GM12865 (cell line): ENCODE data around the gene KCNK10.

Experiments
- DNase-seq: peaks from one replicate; pipeline ENCODE4 v3.0.0; 2010; ENCODE audit warnings: low read depth
- H3K4me3 ChIP-seq: 2 replicates; pipeline ENCODE4 v1.5.1; 2011; ENCODE audit warnings: mild to moderate bottlenecking, low read depth, low read length, control low read depth
- TF ChIP-seq, protein P1 (sequence below): IDR thresholded peaks from 2 replicates; pipeline ENCODE4 v1.5.1; 2011; ENCODE audit warnings: low read length, control low read depth, low read depth, inconsistent platforms; ENCODE audit not compliant: insufficient read depth; ENCODE audit errors: missing control alignments

KCNK10 gene

DNA sequence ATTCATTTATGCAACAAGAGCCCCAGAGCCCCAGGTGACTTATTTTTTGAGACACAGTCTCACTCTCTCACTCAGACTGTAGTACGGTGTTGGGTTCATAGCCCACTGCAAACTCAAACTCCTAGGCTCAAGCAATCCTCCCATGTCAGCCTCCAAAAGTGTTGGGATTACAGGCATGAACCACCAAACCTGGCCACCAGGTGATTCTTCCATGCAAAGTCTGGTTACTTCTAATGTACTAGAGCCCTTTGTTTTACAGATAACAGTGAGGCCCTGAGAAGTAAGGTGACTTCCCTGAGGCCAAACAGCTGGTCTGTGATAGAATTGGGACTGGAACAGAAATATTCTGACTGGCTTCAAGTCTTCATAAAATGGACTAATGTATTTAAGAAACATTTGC lies 10.0 kb upstream of the KCNK10 start:
- TF ChIP-seq, protein P1, sequence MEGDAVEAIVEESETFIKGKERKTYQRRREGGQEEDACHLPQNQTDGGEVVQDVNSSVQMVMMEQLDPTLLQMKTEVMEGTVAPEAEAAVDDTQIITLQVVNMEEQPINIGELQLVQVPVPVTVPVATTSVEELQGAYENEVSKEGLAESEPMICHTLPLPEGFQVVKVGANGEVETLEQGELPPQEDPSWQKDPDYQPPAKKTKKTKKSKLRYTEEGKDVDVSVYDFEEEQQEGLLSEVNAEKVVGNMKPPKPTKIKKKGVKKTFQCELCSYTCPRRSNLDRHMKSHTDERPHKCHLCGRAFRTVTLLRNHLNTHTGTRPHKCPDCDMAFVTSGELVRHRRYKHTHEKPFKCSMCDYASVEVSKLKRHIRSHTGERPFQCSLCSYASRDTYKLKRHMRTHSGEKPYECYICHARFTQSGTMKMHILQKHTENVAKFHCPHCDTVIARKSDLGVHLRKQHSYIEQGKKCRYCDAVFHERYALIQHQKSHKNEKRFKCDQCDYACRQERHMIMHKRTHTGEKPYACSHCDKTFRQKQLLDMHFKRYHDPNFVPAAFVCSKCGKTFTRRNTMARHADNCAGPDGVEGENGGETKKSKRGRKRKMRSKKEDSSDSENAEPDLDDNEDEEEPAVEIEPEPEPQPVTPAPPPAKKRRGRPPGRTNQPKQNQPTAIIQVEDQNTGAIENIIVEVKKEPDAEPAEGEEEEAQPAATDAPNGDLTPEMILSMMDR, result no peak
- H3K4me3 ChIP-seq, result no peak overlapping the region
- DNase-seq, result no peak

DNA sequence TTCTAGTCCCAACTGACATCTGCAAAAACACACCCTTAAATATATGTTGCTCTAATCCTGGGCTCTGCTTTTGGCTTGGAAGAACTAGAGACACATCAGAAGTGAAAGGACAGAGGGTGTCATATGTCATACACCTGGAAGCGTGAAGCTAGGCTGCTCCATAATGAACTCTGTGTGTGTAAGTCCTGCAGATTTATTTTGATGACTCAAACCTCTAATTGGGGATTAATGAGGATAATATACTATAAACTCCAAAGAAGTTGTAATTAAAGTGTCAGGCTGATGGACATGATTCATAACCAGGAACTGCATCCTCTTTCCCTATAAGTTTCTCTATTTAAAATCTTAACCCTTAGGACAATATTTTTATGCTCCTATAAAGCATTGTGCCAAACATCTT lies 4.4 kb upstream of the KCNK10 start:
- no peak for DNase-seq
- no peak overlapping the region for H3K4me3 ChIP-seq
- TF ChIP-seq, protein P1, result no peak

DNA sequence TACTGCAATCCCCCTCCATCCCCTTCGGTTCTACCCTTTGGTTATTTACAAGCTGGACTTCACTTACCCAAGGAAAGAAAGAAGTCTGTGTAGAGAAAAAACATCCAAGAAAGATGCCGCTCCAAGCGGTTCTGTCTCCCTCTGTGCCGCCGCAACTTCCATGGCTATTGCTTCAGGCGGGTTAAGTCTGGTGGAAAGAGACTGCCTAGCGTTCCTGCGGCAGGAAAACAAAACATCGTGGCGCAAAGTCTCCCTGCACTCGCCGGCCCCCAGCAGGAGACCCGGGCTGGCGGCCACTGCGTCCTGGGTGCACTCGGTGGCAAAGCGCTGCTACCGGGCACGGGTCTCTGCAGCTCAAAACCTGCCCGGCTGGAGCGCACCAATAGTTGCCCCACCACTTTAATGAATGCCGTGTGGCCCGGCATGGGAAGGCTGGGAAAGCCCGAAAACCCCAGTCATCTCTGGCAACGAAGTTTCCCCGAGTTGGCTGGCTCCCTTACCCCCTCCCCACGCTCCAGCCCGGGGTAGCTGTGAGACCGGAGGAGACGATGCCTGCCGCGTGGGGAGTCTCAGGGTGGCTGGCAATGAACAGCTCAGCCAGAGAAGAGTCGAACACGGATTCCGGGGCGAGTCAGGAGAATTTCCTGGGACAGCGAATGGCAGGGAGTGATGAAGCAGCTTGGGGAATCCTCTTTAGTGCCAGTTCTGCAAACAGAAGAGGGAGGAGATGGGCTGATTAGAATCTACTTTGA lies 3.5 kb upstream of the KCNK10 start:
- no peak overlapping the region for H3K4me3 ChIP-seq
- no peak for DNase-seq
- TF ChIP-seq, protein P1, result no peak

DNA sequence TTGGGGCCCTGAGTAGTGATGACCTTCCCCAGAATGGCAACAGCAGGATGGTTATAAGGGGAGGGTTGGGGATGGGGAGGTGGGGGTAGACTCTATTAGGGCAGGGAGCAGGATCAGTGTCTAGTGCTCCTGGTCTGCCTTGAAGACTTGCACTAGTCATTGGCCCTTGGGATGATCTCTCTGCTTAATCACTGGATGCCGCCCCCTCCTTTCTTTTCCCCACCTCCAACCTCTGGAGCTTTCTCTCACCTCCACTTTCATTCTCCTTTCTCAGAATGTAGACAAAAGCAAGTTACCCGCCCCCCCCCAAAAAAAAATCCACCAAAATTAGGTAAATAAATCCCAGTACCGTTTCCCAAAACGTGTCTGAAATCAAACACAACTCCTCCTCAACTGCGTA lies 2.8 kb upstream of the KCNK10 start:
- no peak overlapping the region for H3K4me3 ChIP-seq
- no peak for DNase-seq
- TF ChIP-seq, protein P1, result no peak

DNA sequence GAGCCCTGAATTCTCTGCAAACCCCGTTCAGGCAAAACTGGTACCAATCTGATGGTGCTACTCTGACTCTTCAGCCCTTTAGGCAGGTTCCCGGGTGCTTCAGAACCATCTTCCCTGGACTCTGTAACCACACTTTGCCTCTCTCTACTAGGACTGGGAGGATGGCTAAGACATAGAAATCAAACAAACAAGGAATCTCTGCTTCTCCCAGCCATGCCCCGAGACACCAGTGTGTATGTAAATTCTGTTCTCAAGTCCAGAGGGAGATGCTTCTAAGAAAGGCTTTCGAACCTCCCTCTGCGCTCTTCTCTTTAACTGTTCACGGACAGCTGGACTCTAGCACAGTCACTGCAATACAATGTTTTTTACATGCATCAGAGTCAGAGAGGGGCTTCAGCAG lies 1.9 kb upstream of the KCNK10 start:
- TF ChIP-seq, protein P1, result no peak
- no peak overlapping the region for H3K4me3 ChIP-seq
- DNase-seq, result no peak

DNA sequence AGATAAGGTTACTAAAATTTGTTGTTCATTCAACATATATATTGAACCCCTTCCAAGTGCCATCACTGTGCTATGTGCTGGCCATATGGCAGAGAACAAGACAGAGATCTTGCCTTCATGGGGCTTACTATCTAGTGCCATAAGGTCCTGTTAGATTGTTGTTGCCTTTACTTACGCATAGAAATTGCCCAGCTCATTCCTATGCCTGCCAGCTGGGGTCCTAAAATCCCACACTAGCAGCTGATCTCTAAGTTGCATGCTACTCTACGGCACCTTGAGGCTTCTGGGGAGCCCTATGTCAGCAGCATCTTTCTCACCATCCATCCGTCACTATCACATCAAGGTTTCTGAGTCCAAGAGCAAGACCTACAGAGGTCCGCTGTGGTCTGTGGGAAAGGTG lies 1.4 kb upstream of the KCNK10 start:
- no peak overlapping the region for H3K4me3 ChIP-seq
- no peak for DNase-seq
- TF ChIP-seq, protein P1, result no peak
